Suprapubic skin (tissue), 4 donors: ENCODE results near the gene C1orf122. TPM values are rescaled to one million over a fixed set of nuclear protein-coding genes. Genes with fewer than 3 reads are reported as not detected.
A peak's percentile ranks its signal among the peaks of the same experiment; 100 is the strongest.
"Not testable (repeated sequence)": the region's sequence is repeated elsewhere in the genome, so short reads cannot be mapped to it uniquely, and the experiment has no call there.

ENCODE experiments used
- DNase-seq, 2 donors: peaks; one replicate each; pipeline ENCODE4 v3.0.0-alpha.2; 2019; ENCODE audit warnings: low spot score in 2 of 2
- H3K27ac ChIP-seq: fragments of 200-600 bp; sonication (generic); one replicate; pipeline ENCODE4 v1.5.1; 2019
- H3K27me3 ChIP-seq: fragments of 200-600 bp; sonication (generic); one replicate; pipeline ENCODE4 v1.5.1; 2019
- H3K36me3 ChIP-seq: fragments of 200-600 bp; sonication (generic); one replicate; pipeline ENCODE4 v1.5.1; 2019
- H3K4me1 ChIP-seq: fragments of 200-600 bp; sonication (generic); one replicate; pipeline ENCODE4 v1.5.1; 2019
- H3K4me3 ChIP-seq: fragments of 200-600 bp; sonication (generic); one replicate; pipeline ENCODE4 v1.5.1; 2019; ENCODE audit warnings: mild to moderate bottlenecking
- H3K9me3 ChIP-seq: fragments of 200-600 bp; sonication (generic); one replicate; pipeline ENCODE4 v1.5.1; 2019
- CTCF ChIP-seq, 2 donors: fragments of 200-600 bp in 1 of 2; fragments of 450-650 bp in 1 of 2; sonication (generic) in 1 of 2; IDR thresholded peaks; one replicate each; pipeline ENCODE4 v1.5.1; 2016 to 2019; ENCODE audit warnings: antibody characterized with exemption in 2 of 2, mild to moderate bottlenecking in 1 of 2, moderate library complexity in 1 of 2
- EP300 ChIP-seq: sonication (generic); formaldehyde crosslinking; IDR thresholded peaks from one replicate; pipeline ENCODE4 v1.6.1; 2017; ENCODE audit warnings: antibody characterized with exemption
- POLR2A ChIP-seq, 2 donors: fragments of 450-650 bp; IDR thresholded peaks; one replicate each; pipeline ENCODE4 v1.6.1; 2017; ENCODE audit warnings: antibody characterized with exemption in 2 of 2, mild to moderate bottlenecking in 2 of 2, moderate library complexity in 2 of 2
- POLR2AphosphoS5 ChIP-seq, 3 donors: sonication (generic); formaldehyde crosslinking; IDR thresholded peaks; one replicate each; pipeline ENCODE4 v1.6.1; 2017; ENCODE audit warnings: antibody characterized with exemption in 3 of 3
- WGBS: methylation state at CpG from one replicate; pipeline ENCODE4 v1.1.5; 2018; 5-methylcytosine and 5-hydroxymethylcytosine counted together
- total RNA-seq, 4 donors: library from RNA; depleted of rRNA; stranded (reverse); fragments of >200 nt; gene quantifications; one replicate each; pipeline ENCODE4 v1.1.0, GENCODE V29; 2016

The C1orf122 gene
- total RNA-seq, 4 donors from 2014 or later = 27.7 to 54.5 (median 41.2) TPM

- peaks cover 97% of the 10 kb centered on the region for H3K27me3 ChIP-seq
- H3K36me3 ChIP-seq = no peaks in the 10 kb centered on the region
- WGBS = 23% methylated on average over 25 of the region's 25 CpGs
- H3K4me3 ChIP-seq = no peak overlapping the region
- DNase-seq = peak in 1 of 2 donors; percentile 57
- TF ChIP-seq POLR2A (IDR thresholded peaks at IDR 0.05) (no peak), CTCF (IDR thresholded peaks at IDR 0.05) (no peak), EP300 (no peak), POLR2AphosphoS5 (IDR thresholded peaks at IDR 0.05) (no peak)
- no peak overlapping the region for H3K27ac ChIP-seq
- peaks cover 10% of the 10 kb centered on the region for H3K4me1 ChIP-seq
- no peaks in the 10 kb centered on the region for H3K9me3 ChIP-seq
Measured at GRCh38 chr1:37763791-37764413, 43.7 kb upstream of the C1orf122 start.

- no peak overlapping the region for H3K4me3 ChIP-seq
- no peaks in the 10 kb centered on the region for H3K9me3 ChIP-seq
- H3K4me1 ChIP-seq = peaks cover 10% of the 10 kb centered on the region
- H3K27ac ChIP-seq = no peak overlapping the region
- peaks cover 92% of the 10 kb centered on the region for H3K27me3 ChIP-seq
- no peak for TF ChIP-seq POLR2A (IDR thresholded peaks at IDR 0.05)
- no peak for TF ChIP-seq EP300
- TF ChIP-seq POLR2AphosphoS5 (IDR thresholded peaks at IDR 0.05) = no peak
- TF ChIP-seq CTCF (IDR thresholded peaks at IDR 0.05) = no peak
- 8% methylated on average over 29 of the region's 29 CpGs for WGBS
- no peak for DNase-seq
- H3K36me3 ChIP-seq = no peaks in the 10 kb centered on the region
Measured at GRCh38 chr1:37764414-37764825, 43.2 kb upstream of the C1orf122 start.

- Histone ChIP-seq H3K4me3 (no peak within 1 kb of the TSS), H3K9me3 (no peaks in the 10 kb centered on the region), H3K27me3 (peaks cover 90% of the 10 kb centered on the region), H3K36me3 (no peaks in the 10 kb centered on the region), H3K4me1 (peaks cover 10% of the 10 kb centered on the region), H3K27ac (no peak within 1 kb of the TSS)
- 5% methylated on average over 18 of the region's 33 CpGs for WGBS
- TF ChIP-seq CTCF (IDR thresholded peaks at IDR 0.05) (no peak), POLR2A (IDR thresholded peaks at IDR 0.05) (no peak), POLR2AphosphoS5 (IDR thresholded peaks at IDR 0.05) (no peak), EP300 (no peak)
- no peak for DNase-seq
Measured at GRCh38 chr1:37764888-37765441, 42.6 kb upstream of the C1orf122 start, which contains the start of gene EPHA10. EPHA10 (minus strand) TSS chr1:37765120; CDS start chr1:37765066, 54 bp downstream.

GRCh38 chr1:37765916-37766664, 41.5 kb upstream of the C1orf122 start:
- Histone ChIP-seq H3K9me3 (no peaks in the 10 kb centered on the region), H3K4me1 (peaks cover 10% of the 10 kb centered on the region), H3K27ac (no peak overlapping the region), H3K27me3 (peaks cover 84% of the 10 kb centered on the region), H3K36me3 (no peaks in the 10 kb centered on the region), H3K4me3 (no peak overlapping the region)
- TF ChIP-seq EP300 = no peak
- no peak for TF ChIP-seq CTCF (IDR thresholded peaks at IDR 0.05)
- no peak for TF ChIP-seq POLR2A (IDR thresholded peaks at IDR 0.05)
- TF ChIP-seq POLR2AphosphoS5 (IDR thresholded peaks at IDR 0.05) = no peak
- peak in 1 of 2 donors; percentile 55 for DNase-seq
- 10% methylated on average over 21 of the region's 27 CpGs for WGBS

GRCh38 chr1:37767488-37767887, 40.1 kb upstream of the C1orf122 start:
- H3K27ac ChIP-seq = no peak overlapping the region
- WGBS = 7% methylated on average over 2 of the region's 2 CpGs
- no peaks in the 10 kb centered on the region for H3K36me3 ChIP-seq
- no peaks in the 10 kb centered on the region for H3K9me3 ChIP-seq
- H3K4me3 ChIP-seq = no peak overlapping the region
- no peak for TF ChIP-seq POLR2A (IDR thresholded peaks at IDR 0.05)
- no peak for TF ChIP-seq CTCF (IDR thresholded peaks at IDR 0.05)
- H3K27me3 ChIP-seq = peaks cover 71% of the 10 kb centered on the region
- DNase-seq = no peak
- peaks cover 10% of the 10 kb centered on the region for H3K4me1 ChIP-seq

GRCh38 chr1:37771440-37771839, 36.1 kb upstream of the C1orf122 start:
- peaks cover 43% of the 10 kb centered on the region for H3K27me3 ChIP-seq
- H3K4me1 ChIP-seq = not testable (repeated sequence)

More at GRCh38 chr1:37771440-37771839, 36.1 kb upstream of the C1orf122 start:
- H3K9me3 ChIP-seq, DNase-seq, H3K36me3 ChIP-seq, H3K27ac ChIP-seq, H3K4me3 ChIP-seq: not testable (repeated sequence)
